ENCODE data around the gene MGAT4B.

The MGAT4B gene

DNA sequence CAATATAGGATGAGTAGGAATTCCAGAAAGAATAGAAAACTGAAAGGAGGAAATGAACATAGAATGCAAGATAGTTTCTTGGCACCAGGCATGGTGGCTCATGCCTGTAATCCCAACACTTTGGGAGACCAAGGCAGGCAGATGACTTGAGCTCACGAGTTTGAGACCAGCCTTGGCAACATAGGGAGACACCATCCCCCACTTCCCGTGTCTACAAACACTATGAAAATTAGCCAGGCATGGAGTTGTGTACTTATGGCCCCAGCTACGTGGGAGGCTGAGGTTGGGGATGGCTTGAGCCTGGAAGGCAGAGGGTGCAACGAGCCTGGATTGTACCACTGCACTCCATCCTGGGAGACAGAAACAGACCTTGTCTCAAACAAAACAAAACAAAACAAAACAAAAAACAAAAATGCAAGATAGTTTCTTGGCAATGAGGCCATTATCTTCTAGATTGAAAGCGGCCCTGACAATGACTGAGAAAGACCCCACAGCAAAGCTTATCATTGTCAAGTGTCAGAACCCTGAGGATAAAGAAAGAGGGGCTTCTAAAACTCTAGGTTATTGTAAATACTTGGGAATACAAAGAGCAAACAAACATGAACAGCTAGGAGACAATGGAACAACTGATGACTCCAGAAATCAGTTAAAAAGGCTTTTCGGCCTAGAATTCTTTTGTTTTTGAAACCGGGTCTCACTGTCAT, 23.2 kb upstream of the MGAT4B start:
- Histone ChIP-seq H3K9me3 (no peaks in the 10 kb centered on the region), H3K4me3 (ENCODE audit: low read depth in 1 of 2, low read length in 1 of 2) (no peak overlapping the region), H3K36me3 (peaks cover 97% of the 10 kb centered on the region), H3K4me1 (ENCODE audit: control insufficient read depth in 1 of 2, insufficient read depth in 1 of 2, low read depth in 1 of 2, low read length in 1 of 2) (peaks cover 0 to 6% of the 10 kb centered on the region in 2 experiments), H3K27ac (no peak overlapping the region), H3K27me3 (no peaks in the 10 kb centered on the region)
- TF ChIP-seq, protein P1, sequence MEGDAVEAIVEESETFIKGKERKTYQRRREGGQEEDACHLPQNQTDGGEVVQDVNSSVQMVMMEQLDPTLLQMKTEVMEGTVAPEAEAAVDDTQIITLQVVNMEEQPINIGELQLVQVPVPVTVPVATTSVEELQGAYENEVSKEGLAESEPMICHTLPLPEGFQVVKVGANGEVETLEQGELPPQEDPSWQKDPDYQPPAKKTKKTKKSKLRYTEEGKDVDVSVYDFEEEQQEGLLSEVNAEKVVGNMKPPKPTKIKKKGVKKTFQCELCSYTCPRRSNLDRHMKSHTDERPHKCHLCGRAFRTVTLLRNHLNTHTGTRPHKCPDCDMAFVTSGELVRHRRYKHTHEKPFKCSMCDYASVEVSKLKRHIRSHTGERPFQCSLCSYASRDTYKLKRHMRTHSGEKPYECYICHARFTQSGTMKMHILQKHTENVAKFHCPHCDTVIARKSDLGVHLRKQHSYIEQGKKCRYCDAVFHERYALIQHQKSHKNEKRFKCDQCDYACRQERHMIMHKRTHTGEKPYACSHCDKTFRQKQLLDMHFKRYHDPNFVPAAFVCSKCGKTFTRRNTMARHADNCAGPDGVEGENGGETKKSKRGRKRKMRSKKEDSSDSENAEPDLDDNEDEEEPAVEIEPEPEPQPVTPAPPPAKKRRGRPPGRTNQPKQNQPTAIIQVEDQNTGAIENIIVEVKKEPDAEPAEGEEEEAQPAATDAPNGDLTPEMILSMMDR (IDR thresholded peaks at IDR 0.05) = no peak

DNA sequence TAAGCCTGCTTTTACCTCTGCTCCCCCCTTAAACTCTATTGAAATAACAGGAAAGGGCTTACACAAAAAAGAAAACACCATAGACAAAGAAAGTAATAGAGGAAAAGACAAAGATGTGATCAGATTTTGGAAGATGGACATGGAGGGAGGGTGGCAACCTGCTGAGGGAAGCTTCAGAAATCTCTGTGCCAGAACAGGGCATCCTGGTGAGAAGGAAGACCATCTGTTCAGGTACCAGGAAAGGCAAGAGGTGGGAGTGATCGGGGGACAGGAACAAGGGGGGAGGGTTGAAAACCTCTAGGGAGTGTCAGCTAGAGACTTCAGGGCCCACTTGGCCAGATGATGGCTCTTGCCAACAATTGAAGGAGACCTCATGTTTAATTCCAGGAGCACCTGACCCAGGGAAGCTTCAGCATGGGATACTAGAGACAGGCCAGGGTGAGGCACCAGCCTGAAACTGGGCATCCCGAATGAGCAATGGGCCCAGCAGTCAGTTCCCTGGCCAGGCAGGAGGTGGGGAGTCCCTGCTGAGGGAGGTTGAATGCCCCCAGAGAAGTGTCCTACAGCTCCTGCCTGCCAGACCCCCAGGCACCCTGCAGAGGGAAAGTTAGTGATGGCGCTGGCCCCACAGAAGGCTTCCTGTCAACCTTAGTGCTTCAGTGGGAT, 22.2 kb upstream of the MGAT4B start:
- peaks cover 0 to 6% of the 10 kb centered on the region in 2 experiments for H3K4me1 ChIP-seq (ENCODE audit: control insufficient read depth in 1 of 2, insufficient read depth in 1 of 2, low read depth in 1 of 2, low read length in 1 of 2)
- TF ChIP-seq, protein P1 (IDR thresholded peaks at IDR 0.05) = no peak
- H3K27ac ChIP-seq = no peak overlapping the region
- no peaks in the 10 kb centered on the region for H3K27me3 ChIP-seq
- H3K4me3 ChIP-seq (ENCODE audit: low read depth in 1 of 2, low read length in 1 of 2) = no peak overlapping the region
- H3K9me3 ChIP-seq = no peaks in the 10 kb centered on the region
- peaks cover 100% of the 10 kb centered on the region for H3K36me3 ChIP-seq

DNA sequence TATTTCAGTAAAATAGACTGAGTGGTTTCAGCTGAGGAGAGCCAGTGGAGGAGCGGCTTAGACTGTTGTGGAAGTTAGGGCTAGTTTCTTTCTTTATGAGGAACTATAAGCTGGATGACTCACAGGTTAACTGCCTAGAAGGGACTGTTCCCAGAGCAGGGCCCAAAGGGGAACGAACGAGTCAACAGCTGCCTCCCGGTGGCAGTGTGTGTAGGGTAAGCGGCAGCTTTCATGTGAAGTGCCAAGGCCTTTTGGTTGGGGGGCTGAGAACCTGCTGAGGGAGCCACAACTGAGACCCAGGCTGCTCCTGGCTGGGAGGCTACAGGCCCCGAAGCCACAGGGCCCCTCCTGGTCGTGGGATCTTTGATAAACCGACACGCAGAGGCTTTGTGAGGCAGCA, 21.0 kb upstream of the MGAT4B start:
- peaks cover 0 to 7% of the 10 kb centered on the region in 2 experiments for H3K4me1 ChIP-seq (ENCODE audit: control insufficient read depth in 1 of 2, insufficient read depth in 1 of 2, low read depth in 1 of 2, low read length in 1 of 2)
- no peak overlapping the region for H3K4me3 ChIP-seq (ENCODE audit: low read depth in 1 of 2, low read length in 1 of 2)
- TF ChIP-seq, protein P1 (IDR thresholded peaks at IDR 0.05) = peak; percentile 9
- H3K36me3 ChIP-seq = peaks cover 100% of the 10 kb centered on the region
- peak overlapping the region; percentile 62 for H3K27ac ChIP-seq
- H3K27me3 ChIP-seq = no peaks in the 10 kb centered on the region
- H3K9me3 ChIP-seq = no peaks in the 10 kb centered on the region

DNA sequence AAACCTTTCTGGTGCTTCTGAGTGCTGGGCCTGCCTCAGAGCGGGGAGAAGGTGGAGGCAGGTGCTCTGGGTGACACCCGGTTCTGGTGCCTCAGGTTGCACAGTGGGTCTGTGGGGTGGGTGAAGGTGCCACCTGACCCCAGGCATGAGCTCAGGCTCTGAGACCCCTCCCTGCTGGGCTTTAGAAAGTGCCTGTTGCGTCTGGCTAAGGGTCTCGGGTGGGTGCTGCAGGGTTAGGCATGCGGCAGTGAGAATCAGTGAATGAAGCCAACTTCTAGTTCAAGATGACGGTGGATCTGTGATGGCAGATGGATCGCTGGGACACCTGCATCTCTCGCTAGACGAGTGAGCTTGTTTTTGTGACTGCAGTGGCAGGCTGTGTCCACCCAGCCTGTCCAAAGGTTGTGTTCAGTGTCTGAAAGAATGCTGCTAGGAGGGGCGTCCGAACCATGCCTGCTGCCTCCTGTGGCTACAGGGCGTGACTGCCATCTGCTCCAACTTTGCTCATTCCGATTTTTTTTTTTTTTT, 19.1 kb upstream of the MGAT4B start:
- H3K27me3 ChIP-seq = no peaks in the 10 kb centered on the region
- H3K9me3 ChIP-seq = no peaks in the 10 kb centered on the region
- no peak overlapping the region for H3K4me3 ChIP-seq (ENCODE audit: low read depth in 1 of 2, low read length in 1 of 2)
- TF ChIP-seq, protein P1 (IDR thresholded peaks at IDR 0.05) = no peak
- no peak overlapping the region for H3K27ac ChIP-seq
- H3K4me1 ChIP-seq (ENCODE audit: control insufficient read depth in 1 of 2, insufficient read depth in 1 of 2, low read depth in 1 of 2, low read length in 1 of 2) = peaks cover 9 to 20% of the 10 kb centered on the region in 2 experiments
- peaks cover 82% of the 10 kb centered on the region for H3K36me3 ChIP-seq

DNA sequence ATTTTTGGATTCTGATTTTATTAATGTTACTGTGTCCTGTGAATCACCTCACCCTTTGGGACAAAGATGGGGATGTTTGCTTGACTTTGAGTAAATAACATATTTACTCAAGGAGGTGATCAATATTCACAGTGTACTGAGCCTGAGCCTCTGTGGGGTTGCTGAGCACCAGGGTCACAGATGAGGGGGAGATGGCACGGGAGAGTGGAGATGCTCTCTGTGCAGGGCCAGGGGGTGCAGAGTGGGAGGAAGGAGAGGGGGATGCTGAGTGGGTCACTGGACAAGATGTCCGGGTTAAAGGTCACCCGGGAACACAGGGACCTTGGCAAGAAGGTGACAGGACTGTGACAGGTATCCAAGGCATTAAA, 18.1 kb upstream of the MGAT4B start:
- H3K27me3 ChIP-seq = no peaks in the 10 kb centered on the region
- H3K4me1 ChIP-seq (ENCODE audit: control insufficient read depth in 1 of 2, insufficient read depth in 1 of 2, low read depth in 1 of 2, low read length in 1 of 2) = peaks cover 18 to 30% of the 10 kb centered on the region in 2 experiments
- no peaks in the 10 kb centered on the region for H3K9me3 ChIP-seq
- no peak overlapping the region for H3K27ac ChIP-seq
- no peak overlapping the region for H3K4me3 ChIP-seq (ENCODE audit: low read depth in 1 of 2, low read length in 1 of 2)
- H3K36me3 ChIP-seq = peaks cover 72% of the 10 kb centered on the region
- TF ChIP-seq, protein P1 (IDR thresholded peaks at IDR 0.05) = no peak
